Neural crest cell (in vitro differentiated cells): ENCODE data around the gene MYOZ2. TPM values are rescaled to one million over a fixed set of nuclear protein-coding genes. Genes with fewer than 3 reads are reported as not detected.

ENCODE experiments used
- DNase-seq: peaks from one replicate; pipeline ENCODE4 v3.0.0; 2021; ENCODE audit warnings: low read depth, mixed read lengths, low spot score
- H3K27ac Mint-ChIP-seq: one replicate; pipeline ENCODE4 v1.8.0; 2021; ENCODE audit warnings: mild to moderate bottlenecking, mixed read lengths; ENCODE audit not compliant: unreplicated experiment
- H3K27me3 Mint-ChIP-seq: 2 replicates; pipeline ENCODE4 v1.8.0; 2021; ENCODE audit warnings: low read depth, mild to moderate bottlenecking, mixed read lengths
- H3K36me3 Mint-ChIP-seq: 2 replicates; pipeline ENCODE4 v1.8.0; 2021; ENCODE audit warnings: low read depth, mild to moderate bottlenecking, mixed read lengths
- H3K4me1 Mint-ChIP-seq: 2 replicates; pipeline ENCODE4 v1.8.0; 2021; ENCODE audit warnings: mixed read lengths
- H3K4me3 Mint-ChIP-seq: one replicate; pipeline ENCODE4 v1.8.0; 2021; ENCODE audit warnings: mild to moderate bottlenecking, mixed read lengths
- H3K9me3 Mint-ChIP-seq: 2 replicates; pipeline ENCODE4 v1.8.0; 2021; ENCODE audit warnings: mixed read lengths
- CTCF ChIP-seq: fragments of 200-600 bp; sonication (generic); conservative IDR thresholded peaks from 2 replicates; pipeline ENCODE4 v1.5.0; 2021; ENCODE audit warnings: antibody characterized with exemption, mild to moderate bottlenecking
- total RNA-seq: library from RNA; stranded (reverse); gene quantifications from 2 replicates; pipeline ENCODE4 v1.2.1, GENCODE V29; 2021

MYOZ2 gene
- total RNA-seq, 1 donor from 2014 or later = not detected

- Mint-ChIP-seq H3K27me3 (no peaks in the 10 kb centered on the region), H3K9me3 (peaks cover 7% of the 10 kb centered on the region), H3K36me3 (peaks cover 4% of the 10 kb centered on the region), H3K4me1 (peaks cover 22% of the 10 kb centered on the region), H3K27ac (no peak overlapping the region), H3K4me3 (no peak overlapping the region)
- no peak for TF ChIP-seq CTCF
- DNase-seq = no peak
Observed at GRCh38 chr4:119105605-119106004, 30.0 kb upstream of the MYOZ2 start.

GRCh38 chr4:119106036-119107000, 29.3 kb upstream of the MYOZ2 start:
- no peak for TF ChIP-seq CTCF
- H3K9me3 Mint-ChIP-seq = peaks cover 7% of the 10 kb centered on the region
- peaks cover 22% of the 10 kb centered on the region for H3K4me1 Mint-ChIP-seq
- no peak overlapping the region for H3K4me3 Mint-ChIP-seq
- no peaks in the 10 kb centered on the region for H3K27me3 Mint-ChIP-seq
- DNase-seq = no peak
- H3K27ac Mint-ChIP-seq = peak overlapping the region; percentile 92
- peaks cover 4% of the 10 kb centered on the region for H3K36me3 Mint-ChIP-seq

- peaks cover 7% of the 10 kb centered on the region for H3K4me1 Mint-ChIP-seq
- no peak for DNase-seq
- no peaks in the 10 kb centered on the region for H3K9me3 Mint-ChIP-seq
- H3K27me3 Mint-ChIP-seq = no peaks in the 10 kb centered on the region
- no peak overlapping the region for H3K27ac Mint-ChIP-seq
- H3K4me3 Mint-ChIP-seq = no peak overlapping the region
- TF ChIP-seq CTCF = no peak
- H3K36me3 Mint-ChIP-seq = no peaks in the 10 kb centered on the region
Observed at GRCh38 chr4:119110121-119110520, 25.5 kb upstream of the MYOZ2 start.

- TF ChIP-seq CTCF = no peak
- Mint-ChIP-seq H3K27me3 (no peaks in the 10 kb centered on the region), H3K36me3 (no peaks in the 10 kb centered on the region), H3K27ac (no peak overlapping the region), H3K9me3 (no peaks in the 10 kb centered on the region), H3K4me3 (no peak overlapping the region), H3K4me1 (peaks cover 17% of the 10 kb centered on the region)
- no peak for DNase-seq
Observed at GRCh38 chr4:119111296-119111695, 24.3 kb upstream of the MYOZ2 start.

- no peak for TF ChIP-seq CTCF
- Mint-ChIP-seq H3K27ac (no peak overlapping the region), H3K4me1 (peaks cover 19% of the 10 kb centered on the region), H3K4me3 (no peak overlapping the region), H3K9me3 (no peaks in the 10 kb centered on the region), H3K36me3 (no peaks in the 10 kb centered on the region), H3K27me3 (no peaks in the 10 kb centered on the region)
- no peak for DNase-seq
Observed at GRCh38 chr4:119113033-119113655, 22.5 kb upstream of the MYOZ2 start.
